ENCODE measurements around the gene PDCD10.

PDCD10 gene

DNA sequence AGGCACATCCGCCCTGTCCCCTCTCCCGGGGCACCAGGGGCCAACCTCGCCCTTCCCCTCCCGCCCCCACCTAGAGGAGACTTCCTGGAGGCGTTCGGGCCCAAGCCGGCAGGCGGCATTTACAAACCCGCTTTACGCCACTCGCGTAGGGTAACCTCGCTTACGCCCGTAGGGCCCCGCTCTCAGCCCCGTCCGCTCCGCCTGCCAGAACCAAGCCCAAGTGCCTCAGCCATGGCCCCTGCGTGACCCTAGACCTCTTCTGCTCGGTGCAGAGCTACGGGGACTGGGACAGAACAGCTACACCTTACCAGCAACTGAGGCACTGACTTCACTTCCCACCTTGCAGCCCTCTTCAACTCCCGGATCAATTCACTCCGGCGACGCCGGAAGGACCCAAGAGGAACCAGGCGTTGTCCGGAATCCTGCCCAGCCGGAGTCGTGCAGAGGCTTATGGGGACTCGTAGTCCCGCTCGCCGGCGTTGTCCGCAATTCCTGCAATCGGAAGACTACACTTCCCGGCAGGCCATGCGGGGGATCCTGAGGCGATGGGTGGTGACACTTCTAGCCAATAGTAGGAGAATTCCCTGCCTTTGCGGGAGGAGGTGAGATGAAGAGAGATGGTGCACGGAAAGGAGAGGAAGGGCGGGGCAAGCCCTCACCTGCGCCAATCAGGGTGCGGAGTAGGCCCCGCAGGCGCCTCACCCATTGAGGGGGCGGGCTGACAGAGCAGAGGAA is at the start of gene PDCD10:
TSS of gene PDCD10 (minus strand) at position 395 of the 735 bp plus-strand sequence. CDS start 14,735 bp downstream, outside the sequence.
- DNase-seq = peak; percentile 98

DNA sequence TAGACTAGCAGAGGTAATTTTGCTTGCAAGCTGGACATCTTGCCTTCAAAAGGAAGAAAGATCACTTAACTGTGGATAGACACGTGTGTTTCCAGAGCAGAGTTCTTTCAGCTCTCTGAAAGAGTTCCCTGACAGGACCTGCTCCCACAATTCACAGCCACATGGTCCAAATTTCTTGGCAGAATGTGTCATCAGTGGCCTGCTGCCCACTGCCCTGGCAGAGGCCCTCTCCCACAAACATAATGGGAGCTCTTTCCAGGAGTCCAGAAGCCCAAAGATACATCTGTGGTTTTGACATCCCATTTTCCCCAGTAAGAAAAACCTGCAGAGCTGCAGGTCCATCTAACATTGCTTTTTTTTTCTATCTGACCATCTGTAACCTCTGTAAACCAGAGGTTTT is 49.1 kb upstream of the PDCD10 start:
- no peak for DNase-seq

DNA sequence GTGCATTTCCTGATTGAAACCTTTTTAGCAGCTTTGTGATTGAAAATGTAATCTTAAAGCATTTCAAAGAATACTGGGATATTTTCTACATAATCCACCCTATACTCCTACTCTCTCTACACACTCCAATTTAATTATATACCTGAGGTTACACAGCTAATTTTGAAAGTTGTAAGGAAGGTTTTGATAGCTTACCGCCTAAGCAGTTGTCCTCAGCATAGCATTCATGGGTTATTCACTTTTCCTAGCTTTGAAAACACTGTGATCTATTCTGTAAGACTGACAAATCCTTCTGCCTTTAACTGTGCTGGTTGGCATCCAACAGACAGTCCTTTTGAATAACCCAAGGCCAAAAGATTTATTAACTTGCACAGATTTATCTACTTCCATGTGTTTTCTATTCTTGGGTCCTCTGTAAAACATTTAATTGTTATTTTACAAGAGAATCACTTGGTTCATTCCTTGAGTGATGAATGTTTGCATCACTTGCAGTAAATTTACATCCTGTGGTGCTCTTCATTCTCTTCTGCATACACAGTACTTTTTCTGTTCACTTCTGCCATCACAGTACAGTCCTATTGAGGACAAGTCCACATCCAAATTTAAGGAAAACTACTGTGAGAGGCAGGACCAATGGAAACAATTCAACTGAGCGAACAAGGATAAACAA is 45.7 kb upstream of the PDCD10 start:
- DNase-seq = no peak

DNA sequence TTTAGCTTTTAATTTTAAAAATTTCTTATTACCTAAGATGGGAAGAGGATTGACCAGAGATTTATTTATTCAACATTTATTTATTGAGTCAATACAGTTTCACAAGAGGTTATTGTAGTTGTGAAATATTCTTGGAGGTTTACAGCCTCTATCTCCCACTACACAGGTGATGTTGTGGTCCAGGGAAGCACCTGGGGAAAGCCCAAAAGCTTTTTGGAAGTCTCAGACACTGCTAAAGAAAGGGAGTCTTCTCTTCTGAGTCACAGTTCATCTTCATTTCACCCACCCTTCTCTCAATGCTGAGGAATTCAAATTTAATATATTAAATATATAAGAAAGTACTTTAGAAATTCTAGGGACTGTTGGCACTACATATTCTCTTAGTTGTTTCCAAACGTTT is 42.7 kb upstream of the PDCD10 start:
- no peak for DNase-seq

DNA sequence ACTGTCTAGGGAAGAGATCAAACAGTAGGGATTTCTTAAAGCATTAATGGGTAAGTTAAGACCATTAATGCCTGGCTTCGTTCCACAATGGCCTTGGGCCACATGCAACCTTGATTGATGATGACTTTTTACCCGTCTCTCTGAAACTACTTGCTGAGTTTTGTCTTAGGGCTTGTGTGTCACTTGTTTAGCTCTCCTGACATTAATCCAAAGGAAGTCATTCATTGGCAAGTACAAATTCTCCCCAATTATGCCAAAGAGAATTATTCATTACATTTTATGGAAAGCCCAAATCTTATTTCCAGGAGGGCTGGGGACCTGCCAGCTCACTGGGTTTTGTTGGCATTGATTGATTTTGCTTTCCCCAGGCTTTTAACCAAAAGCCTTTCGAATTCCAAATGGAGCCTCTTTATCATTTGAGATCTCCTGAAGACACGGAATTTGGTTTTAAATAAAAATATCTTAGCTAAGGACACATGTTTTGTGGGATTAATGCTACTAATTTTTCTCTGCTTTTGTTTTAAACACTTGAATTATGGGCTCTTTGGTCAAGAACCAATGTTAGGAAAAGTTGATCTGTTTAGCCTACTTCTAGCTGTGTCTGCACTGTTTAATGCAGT is 41.5 kb upstream of the PDCD10 start:
- DNase-seq = no peak

DNA sequence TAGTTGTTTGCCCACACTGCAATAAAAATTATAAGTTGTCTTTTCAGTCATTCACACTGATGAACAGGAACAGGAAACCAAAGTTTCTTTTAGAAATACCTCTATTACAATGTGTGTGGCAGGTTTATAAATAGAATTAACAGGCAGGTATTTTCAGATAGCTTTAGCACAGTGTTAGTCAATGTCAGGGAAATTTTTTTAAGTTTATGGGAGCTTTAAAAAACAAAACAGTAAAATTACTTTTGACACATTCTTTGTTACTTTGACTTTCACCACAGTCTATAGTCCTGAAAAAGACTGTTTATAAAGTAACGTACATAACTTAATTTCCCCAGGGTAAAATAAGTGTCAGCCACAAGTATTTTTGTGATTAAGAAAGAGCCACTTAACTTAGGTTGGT is 38.9 kb upstream of the PDCD10 start:
- DNase-seq = no peak

DNA sequence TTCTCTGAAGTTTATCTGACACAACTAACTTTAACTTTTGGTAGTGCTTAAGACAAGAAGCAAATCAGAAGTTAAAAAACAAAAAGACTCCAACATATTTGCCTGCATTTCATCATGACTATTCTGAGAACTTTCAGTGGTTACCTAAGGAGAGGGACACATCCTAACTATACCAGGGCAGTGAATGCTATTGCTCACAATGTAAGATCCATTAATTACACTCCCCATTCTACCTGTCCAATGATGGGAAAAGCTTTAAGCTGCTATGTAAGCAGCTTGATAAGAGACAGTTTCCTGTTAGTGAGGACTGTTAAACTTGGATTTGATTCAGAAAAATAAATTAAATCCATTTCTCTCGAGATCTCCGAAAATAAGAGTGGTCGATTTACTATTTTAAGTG is 38.3 kb upstream of the PDCD10 start:
- no peak for DNase-seq

DNA sequence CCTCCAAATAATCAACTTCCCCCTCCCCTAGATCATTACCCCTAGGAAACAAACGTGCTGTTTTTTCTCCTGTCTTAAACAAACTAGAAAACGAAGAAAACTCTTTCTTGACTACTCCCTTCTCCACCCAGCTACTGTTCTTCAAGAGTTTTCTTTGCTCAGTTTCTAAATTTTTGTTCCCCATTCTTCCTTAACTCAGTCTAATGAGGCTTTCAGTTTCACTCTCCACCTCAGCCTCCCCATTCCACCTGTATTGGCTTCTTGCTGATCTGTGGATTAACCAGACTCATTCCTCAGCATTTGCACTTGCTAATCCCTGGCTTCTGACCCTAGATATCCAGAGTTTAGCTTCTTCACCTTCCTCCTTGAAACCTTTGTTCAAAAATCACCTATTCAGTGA is 27.6 kb upstream of the PDCD10 start:
- DNase-seq = no peak

DNA sequence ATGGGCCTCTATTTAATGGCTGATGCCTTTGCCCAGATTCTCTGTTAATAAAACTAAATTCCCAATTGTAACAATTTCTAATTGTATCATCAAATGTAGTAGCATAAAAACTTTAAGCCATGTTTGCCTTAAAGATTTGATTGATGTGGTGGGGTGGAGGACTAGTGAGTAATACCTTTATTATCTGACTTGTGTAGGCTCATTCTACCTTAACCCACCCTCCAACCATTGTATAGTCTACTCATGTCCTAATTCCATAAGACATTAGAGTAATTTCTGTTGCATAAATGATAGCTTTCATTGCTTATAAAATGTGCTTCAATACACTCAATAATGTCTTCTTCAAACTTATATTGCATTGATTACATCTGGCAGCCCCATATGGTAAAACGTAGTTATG is 26.6 kb upstream of the PDCD10 start:
- no peak for DNase-seq

DNA sequence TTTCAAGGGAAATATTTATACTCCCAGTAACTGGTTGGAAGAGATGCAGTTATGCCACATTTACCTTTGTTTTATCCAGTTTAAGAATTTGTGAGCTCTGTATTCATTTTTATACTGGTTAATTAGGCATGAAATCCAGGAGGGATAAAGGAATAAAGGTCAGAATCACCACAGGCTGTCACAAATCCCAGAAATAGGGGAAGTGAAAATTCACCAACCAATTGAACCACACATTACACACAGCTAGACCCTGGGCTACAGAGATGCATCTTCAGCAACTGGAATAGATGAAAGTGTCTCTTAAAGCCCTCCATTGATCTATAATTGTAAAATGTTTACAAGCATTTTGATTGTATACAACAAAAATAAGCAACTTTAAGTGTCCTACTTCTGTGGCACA is 19.4 kb upstream of the PDCD10 start:
- no peak for DNase-seq

DNA sequence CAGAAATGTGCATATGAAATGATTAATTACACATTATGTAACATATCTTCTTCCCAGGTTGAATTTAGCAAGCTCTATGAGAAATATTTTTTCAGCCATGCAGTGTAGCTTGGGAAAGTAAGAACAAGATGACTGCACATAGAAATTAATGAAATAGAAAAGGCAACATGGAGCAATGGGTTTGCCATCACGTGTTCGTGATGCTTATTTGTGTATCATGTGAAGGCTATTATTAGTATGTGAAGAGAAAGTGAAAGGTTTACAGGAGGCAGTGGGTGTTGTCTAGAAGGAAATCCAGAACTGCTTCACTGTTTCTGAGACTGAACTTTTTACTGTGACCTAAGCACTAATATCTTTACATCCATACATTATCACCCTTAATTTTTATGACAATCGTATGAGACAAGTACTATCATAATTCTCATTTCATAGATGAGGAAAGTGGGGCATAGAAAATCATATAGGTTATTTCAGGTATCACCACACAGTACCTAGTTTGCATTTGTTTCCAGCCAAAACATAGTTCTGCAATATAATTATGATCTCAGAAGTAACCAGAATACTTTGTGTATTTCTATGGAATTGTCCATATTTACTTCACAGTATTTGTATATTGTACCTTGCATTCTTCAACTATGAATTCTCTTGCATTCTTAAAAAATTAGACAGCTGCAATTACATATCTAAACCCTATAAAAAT is 15.7 kb upstream of the PDCD10 start:
- no peak for DNase-seq

DNA sequence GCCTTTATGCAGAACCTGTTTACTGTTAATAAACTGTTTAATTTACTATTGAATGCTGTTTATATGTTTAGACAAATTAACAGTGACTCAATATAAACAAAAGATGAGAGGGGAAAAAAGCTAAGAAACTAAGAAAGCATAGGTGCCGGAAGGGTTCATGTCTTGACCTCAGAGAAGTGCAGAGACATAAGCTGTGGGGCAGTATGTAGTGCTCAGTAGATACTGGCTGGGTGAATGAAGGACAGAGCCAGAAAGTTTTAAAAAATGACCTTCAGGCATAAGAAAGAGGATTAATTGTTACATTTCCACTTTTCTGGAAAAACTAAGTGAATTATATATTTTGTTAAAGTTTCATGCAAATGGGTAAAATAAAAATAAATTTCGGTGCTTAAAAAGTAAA is 15.0 kb upstream of the PDCD10 start:
- DNase-seq = no peak

DNA sequence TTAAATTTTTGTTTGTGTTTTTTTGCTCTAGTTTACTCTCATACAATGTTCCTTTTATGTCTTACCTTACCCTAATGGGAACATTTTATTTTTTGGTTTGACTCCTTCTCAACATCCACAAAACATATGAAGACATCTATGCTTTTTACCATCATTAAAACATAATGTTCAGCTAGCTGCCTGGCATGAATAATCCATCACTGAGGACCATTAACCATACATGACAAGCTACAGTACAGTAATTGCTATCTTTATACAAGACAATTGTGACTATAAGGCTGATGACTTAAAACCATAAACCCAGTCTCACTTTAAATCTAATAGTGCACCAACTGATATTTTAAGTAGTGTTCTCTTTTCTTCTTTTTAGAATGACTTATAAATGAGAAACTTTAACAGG is 14.5 kb upstream of the PDCD10 start:
- DNase-seq = no peak

DNA sequence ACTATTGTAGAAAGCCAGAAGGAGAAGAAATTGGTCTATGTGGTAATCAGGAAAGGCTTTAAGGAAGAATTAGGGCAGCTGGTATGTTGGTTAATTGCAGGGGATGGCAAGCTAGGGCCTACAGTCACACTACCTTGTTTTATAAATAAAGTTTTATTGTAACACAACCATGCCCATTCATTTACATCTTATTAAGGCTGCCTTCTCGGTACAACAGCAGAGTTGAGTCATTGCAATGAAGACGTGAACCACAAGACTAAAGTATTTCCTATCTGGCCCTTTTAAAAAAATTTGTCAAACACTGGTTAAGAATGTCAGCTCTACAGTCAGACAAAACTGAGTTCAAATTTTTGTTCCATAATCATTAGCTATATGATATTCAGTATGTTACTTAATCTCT is 9.1 kb upstream of the PDCD10 start:
- no peak for DNase-seq

DNA sequence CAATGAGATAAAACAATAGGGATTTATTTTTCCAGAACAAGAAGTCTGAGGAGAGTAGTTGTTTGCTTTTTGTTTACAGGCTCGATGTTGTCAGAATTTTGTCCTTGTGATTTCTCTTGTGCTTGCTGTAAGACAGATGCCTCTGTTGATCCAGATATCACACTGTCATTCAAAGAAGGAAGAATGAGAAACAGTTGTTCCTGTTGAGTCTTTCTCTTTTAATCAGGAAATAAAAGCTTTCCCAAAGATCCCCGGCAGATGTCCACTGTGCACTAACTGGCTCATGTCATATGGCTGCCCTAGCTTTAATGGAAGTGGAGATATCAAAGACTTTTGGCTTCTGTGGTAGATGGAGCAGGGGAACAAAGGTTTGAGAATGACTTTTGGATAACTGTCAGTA is 7.6 kb upstream of the PDCD10 start:
- DNase-seq = no peak

DNA sequence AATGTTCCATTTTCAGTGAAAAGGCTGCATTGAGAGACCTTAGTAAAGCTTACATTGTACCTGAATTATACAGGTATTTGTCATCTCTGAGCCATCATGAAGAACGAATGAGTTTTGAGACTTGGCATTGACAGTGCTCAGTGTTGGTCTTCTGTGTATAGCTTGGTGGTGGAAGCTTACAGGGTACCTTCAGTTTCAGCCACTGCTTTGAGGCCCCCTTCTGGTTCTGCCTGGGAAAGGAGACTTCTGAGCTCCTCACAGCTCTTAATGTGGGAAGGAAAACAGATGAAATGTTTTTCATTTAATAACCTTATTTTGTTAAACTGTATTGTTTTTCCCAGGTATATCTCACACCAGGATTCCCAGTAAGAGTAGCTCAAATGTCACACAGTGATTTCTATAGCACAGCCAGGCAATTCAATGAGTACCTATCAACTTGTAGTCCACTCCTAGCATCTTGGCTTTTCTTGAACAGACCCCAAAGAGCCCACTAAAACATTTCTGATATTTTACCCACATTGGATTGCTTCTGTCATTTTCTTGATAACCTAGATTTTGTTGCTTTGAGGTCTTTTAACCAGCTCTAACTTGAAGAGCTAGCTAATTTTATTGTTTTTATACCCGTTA is 6.4 kb upstream of the PDCD10 start:
- peak; percentile 8 for DNase-seq

DNA sequence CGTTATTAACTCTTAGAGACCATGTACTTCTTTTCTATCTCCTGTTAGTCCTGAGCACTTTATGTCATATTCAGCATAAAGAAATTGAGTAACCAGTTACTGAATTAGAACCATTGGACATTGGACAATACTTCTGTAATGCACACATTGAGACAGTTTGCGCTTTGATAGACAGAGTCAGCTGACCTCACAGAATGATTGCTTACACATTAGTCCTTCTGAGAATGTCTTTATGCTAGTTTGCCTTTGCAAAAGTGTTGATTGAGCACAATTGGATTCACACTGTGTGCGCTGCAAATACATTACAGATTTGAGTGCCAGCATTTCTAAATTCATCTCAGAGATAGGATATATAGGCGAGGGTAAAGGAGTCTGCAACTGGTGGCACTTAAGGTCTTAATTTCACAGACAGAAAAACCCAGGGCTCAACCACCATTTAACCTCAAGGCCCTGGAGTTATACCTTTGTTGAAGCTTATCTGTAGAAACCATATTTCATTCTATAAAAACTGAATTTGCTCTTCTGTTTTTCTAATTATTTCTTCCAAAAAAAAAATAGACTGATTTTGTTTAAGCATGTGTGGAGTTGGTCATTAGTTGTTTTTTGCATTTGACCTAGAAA is 4.6 kb upstream of the PDCD10 start:
- DNase-seq = no peak

DNA sequence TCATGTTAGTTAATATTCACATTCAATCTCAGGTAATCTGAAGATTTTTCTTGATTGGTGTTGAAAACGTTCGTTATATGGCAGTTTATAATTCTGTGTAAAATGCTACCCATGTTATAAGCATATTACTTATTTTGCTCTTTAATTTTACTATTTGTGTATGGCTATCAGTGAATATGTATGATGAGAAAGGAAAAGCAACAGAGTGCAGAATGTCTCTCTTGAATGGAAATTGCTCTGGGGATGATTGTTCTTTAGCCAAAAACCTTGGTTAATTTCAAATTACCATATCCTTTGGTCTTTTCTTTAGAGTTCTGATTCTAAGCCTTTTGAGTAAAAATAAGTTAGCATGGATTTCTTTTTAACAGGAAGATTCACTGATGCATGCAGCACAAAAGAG is 3.3 kb upstream of the PDCD10 start:
- DNase-seq = no peak

DNA sequence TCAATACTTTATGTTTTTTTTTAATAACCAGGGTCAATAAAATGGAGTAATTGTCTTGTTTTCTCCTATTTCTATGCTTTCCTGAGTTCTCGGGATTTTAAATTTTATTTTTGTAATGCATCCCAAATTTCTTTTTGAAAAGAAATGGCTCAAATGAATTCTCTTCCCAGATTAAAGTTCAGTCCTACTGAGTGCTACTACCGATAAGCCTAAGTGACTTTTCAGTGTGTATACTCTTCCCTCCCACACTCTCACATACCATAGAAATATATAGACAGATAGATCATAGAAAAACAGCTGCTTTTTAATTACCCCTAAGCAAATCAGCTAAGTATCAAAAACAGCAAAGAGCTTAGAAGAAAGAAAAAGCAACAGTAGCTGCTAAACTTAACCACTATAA is 2.3 kb upstream of the PDCD10 start:
- no peak for DNase-seq

DNA sequence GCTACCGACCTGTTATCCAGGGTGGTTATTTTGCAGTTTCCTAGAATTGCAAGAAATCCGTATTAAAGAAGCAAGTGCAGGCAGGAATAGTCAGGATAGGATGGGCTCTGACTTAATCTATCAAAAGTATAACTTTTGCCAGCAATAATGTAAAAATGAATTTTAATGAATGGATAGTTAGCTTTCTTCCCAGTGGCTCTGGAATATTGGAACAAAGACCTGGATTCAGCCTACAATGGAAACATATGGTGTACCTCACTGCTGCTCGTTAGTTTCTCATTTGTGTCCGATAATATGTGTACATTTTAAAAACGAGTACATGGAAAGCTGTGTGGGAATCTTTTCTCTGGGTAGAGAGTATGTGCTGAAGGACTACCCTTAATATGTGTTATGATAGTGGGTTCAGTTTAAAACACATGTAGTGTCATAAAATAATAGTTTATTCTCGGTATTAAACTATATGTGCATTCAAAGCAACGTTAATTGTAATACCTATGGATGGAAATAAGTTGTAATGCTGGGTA is 1.6 kb upstream of the PDCD10 start:
- DNase-seq = no peak

DNA sequence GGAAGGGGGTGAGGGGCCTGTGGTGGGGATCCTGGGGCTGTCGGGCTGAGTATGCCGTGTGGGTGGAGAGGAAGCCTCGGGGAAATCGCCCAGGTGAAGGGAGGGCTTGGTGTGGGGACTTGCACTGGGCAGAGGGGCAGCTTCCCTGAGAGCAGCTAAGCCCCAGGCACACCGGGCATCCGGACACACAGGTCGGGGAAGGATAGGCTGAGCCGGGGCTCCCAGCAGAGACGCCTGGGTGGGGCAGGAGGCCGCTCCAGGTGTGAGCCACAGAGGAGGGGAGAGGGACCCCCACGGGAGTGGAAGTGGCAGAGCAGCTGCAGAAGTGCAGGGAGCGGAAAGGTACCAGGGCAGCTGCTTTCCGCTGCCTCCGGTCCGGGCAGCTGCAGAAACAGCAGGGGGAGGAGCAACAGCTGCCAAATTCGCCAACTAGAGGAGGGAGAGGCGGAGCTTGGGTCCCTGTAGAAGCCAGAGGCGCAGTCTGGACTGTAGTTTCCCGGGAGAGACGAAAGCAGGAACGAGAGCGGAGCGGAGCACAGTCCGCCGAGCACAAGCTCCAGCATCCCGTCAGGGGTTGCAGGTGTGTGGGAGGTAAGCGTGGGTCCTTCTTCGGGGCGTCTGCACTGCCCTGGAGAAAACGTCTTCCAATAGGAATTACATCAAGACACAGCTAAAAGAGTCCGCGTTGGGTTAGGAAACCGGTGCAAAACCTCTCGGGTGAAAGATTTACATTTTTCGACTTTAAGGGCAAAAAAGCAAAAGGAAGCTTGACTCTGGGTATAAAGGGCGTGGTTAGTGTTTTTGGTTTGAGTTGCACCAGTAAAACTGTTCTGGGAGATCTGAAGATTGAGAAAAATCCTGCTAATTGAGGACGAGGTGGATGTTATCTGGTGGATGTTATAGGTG is 794 bp upstream of the PDCD10 start, which contains the start of gene SERPINI1:
TSS of gene SERPINI1 (plus strand) at position 489 of the 906 bp plus-strand sequence. CDS start 53,408 bp downstream, outside the sequence.
- DNase-seq = peak; percentile 86

Measured in NCI-H1694 treated with DMSO at 0.1 percent for 48 hours (cell line).